Mesendoderm (in vitro differentiated cells): ENCODE results near the gene CDC42EP4. TPM values are rescaled to one million over a fixed set of nuclear protein-coding genes. Genes with fewer than 3 reads are reported as not detected.

Source experiments
- DNase-seq: peaks from one replicate; pipeline ENCODE4 v3.0.0; 2013
- H2AK5ac ChIP-seq: 2 replicates; pipeline ENCODE4 v1.6.1; 2013; ENCODE audit warnings: low read length, inconsistent platforms
- H2BK120ac ChIP-seq: 2 replicates; pipeline ENCODE4 v1.6.1; 2013; ENCODE audit warnings: low read depth, mild to moderate bottlenecking, low read length, moderate library complexity, mixed read lengths
- H2BK15ac ChIP-seq: replicated peaks from 2 replicates; pipeline ENCODE4 v1.6.1; 2013; ENCODE audit warnings: low read depth, mild to moderate bottlenecking, moderate library complexity
- H2BK5ac ChIP-seq: 2 replicates; pipeline ENCODE4 v1.6.1; 2013; ENCODE audit warnings: low read length, inconsistent platforms
- H3K18ac ChIP-seq: 2 replicates; pipeline ENCODE4 v1.6.1; 2013; ENCODE audit warnings: mild to moderate bottlenecking, low read length, mixed read lengths
- H3K23ac ChIP-seq: one replicate; pipeline ENCODE4 v1.6.1; 2013; ENCODE audit warnings: low read length
- H3K27ac ChIP-seq: 2 replicates; pipeline ENCODE4 v1.5.1; 2013; ENCODE audit warnings: low read depth, mild to moderate bottlenecking, inconsistent platforms, low read length, moderate library complexity
- H3K27me3 ChIP-seq: 2 replicates; pipeline ENCODE4 v1.6.1; 2013; ENCODE audit warnings: low read length, control low read depth, mild to moderate bottlenecking, inconsistent platforms; ENCODE audit not compliant: insufficient read depth, poor library complexity
- H3K36me3 ChIP-seq: 2 replicates; pipeline ENCODE4 v1.6.1; 2013; ENCODE audit warnings: low read length, inconsistent platforms; ENCODE audit not compliant: control insufficient read depth, insufficient read depth
- H3K4ac ChIP-seq: one replicate; pipeline ENCODE4 v1.6.1; 2013; ENCODE audit warnings: low read depth, mild to moderate bottlenecking, low read length, moderate library complexity
- H3K4me1 ChIP-seq: 2 replicates; pipeline ENCODE4 v1.6.1; 2013; ENCODE audit warnings: low read depth, low read length, inconsistent platforms; ENCODE audit not compliant: control insufficient read depth
- H3K4me2 ChIP-seq: 2 replicates; pipeline ENCODE4 v1.6.1; 2013; ENCODE audit warnings: low read length
- H3K4me3 ChIP-seq: 2 replicates; pipeline ENCODE4 v1.5.1; 2013; ENCODE audit warnings: mild to moderate bottlenecking, low read length
- H3K56ac ChIP-seq: one replicate; pipeline ENCODE4 v1.6.1; 2013; ENCODE audit warnings: low read length
- H3K79me1 ChIP-seq: 2 replicates; pipeline ENCODE4 v1.6.1; 2013; ENCODE audit warnings: low read length, inconsistent platforms
- H3K79me2 ChIP-seq: 2 replicates; pipeline ENCODE4 v1.6.1; 2013; ENCODE audit warnings: mild to moderate bottlenecking, low read length; ENCODE audit not compliant: control insufficient read depth, insufficient read depth
- H3K9ac ChIP-seq: 2 replicates; pipeline ENCODE4 v1.6.1; 2013; ENCODE audit warnings: low read length, inconsistent platforms
- H4K5ac ChIP-seq: one replicate; pipeline ENCODE4 v1.6.1; 2013; ENCODE audit warnings: low read length
- H4K8ac ChIP-seq: one replicate; pipeline ENCODE4 v1.6.1; 2013; ENCODE audit warnings: low read depth, mild to moderate bottlenecking, control low read depth, low read length, moderate library complexity
- WGBS: extraction: QIAGEN DNeasy Blood & Tissue Kit; methylation state at CpG from one replicate; pipeline ENCODE4 v1.1.7; 2013; ENCODE audit warnings: low lambda C conversion rate, missing lambda C conversion rate; ENCODE audit not compliant: insufficient coverage; ENCODE audit errors: extremely low coverage; 5-methylcytosine and 5-hydroxymethylcytosine counted together
- polyA plus RNA-seq, 2 experiments: library from polyadenylated mRNA; stranded (reverse); fragments of 200-250 nt; gene quantifications; one replicate each; pipeline ENCODE4 v1.2.3, GENCODE V29; 2013

The CDC42EP4 gene, protein sequence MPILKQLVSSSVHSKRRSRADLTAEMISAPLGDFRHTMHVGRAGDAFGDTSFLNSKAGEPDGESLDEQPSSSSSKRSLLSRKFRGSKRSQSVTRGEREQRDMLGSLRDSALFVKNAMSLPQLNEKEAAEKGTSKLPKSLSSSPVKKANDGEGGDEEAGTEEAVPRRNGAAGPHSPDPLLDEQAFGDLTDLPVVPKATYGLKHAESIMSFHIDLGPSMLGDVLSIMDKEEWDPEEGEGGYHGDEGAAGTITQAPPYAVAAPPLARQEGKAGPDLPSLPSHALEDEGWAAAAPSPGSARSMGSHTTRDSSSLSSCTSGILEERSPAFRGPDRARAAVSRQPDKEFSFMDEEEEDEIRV
- polyA plus RNA-seq (2013, experiment 1 of 2), result 5.7 TPM
- 5.1 TPM for polyA plus RNA-seq (2013, experiment 2 of 2)

DNA sequence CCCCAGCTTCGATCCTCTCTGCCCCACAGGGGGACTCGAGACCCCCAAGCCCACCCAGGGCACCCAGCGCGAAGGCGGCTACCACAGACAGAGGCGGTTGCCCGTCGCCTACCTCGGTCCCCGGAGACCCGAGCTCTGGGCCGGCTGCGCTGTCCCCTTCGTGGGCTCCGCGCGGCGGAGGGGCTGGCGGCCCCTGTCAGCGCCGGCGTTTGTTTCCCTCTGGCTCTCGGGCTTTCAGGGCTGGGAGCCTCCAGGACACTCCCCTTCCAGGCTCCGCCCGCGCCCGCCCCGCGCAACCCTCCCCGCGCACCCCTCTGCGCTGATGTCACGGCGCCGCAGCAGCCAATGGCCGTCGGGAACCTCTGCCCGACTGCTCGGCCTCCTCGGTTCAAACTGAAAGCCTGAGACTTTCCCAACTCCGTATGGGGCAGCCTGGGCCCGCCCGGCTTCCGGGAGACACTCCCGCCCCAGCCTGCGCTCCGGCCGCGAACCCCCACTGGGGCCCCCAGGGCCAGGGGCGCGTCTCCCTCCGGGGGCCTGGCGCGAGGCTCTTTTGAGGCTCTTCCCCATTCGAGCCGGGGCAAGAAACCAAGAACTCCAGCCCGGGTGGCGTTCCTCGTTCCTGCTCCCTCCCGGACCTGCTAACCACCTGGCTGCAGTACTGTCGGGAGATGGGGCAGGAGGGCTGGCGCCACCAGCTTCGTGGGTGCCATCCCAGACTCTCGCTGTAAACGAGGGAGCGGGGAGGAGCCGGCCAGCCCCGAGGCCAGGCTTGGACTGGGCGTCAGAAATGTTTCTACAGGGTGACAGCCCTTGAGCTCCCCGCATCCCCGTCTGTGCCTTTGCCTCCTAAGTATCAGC is at the start of gene CDC42EP4:
CDC42EP4 (minus strand) TSS at position 221 of the 861 bp plus-strand sequence. CDS start 25,501 bp downstream, outside the sequence.
- Histone ChIP-seq H4K5ac (no peak within 1 kb of the TSS), H3K4me3 (peak within 1 kb of the TSS; percentile 93), H3K4me1 (peaks cover 22% of the 10 kb centered on the region), H3K36me3 (no peaks in the 10 kb centered on the region), H3K23ac (peak within 1 kb of the TSS; percentile 57), H4K8ac (no peak within 1 kb of the TSS), H3K9ac (peak within 1 kb of the TSS; percentile 97), H3K27me3 (no peaks in the 10 kb centered on the region), H2AK5ac (no peak within 1 kb of the TSS), H3K56ac (peak within 1 kb of the TSS; percentile 98), H3K27ac (peak within 1 kb of the TSS; percentile 84), H2BK5ac (peak within 1 kb of the TSS; percentile 54), H3K4me2 (peak within 1 kb of the TSS; percentile 84), H2BK120ac (no peak within 1 kb of the TSS), H3K4ac (peak within 1 kb of the TSS; percentile 73), H3K18ac (peak within 1 kb of the TSS; percentile 96), H3K79me1 (peaks cover 14% of the 10 kb centered on the region), H2BK15ac (no peak within 1 kb of the TSS), H3K79me2 (peaks cover 21% of the 10 kb centered on the region)
- WGBS, result no CpG with 5 or more reads among the region's 71 CpGs
- peak; percentile 97 for DNase-seq

DNA sequence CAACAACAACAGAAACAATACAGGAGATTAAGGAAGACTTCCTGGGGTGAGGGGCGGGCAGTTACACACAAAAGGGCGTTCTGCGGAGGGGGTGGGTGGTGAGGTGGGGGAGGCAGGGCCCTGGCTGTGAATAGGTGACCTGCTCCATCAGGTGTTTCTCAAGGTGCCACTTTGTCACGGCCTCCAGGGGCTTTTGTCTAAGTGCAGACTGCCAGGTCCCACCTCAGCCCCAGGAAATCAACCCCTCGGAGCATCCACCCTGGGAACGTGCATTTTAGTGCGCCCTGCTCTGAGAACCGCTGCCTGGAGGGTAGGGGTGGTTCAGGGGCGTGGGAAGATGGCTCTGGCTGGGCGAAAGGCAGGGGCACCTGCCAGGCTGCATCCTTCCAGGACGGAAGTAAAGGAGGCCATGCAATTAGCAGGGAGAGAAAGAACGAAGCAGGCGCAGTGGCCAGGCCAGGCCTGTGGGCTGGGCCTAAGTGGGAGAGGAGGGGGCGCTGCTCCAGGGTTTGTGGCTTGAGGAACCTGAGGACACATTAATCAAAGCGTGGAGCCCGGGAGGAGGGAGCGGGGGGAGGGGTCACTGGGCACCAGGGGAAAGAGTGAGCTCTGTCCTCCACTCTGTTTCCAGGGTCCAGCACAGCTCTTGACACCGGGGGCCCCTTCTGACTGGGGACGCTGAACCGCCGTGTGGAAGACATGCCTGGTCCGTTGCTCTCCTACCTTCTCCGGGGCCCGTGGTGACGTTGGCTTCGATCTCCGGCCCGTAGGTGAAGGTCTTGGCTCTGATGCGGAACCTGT is 49.4 kb upstream of the CDC42EP4 start:
- H3K23ac ChIP-seq, result peak overlapping the region; percentile 85
- H2BK120ac ChIP-seq, result no peak overlapping the region
- no peak overlapping the region for H4K5ac ChIP-seq
- peak overlapping the region; percentile 33 for H3K18ac ChIP-seq
- no peaks in the 10 kb centered on the region for H3K79me2 ChIP-seq
- peak overlapping the region; percentile 1 for H3K4ac ChIP-seq
- peak overlapping the region; percentile 43 for H2BK5ac ChIP-seq
- DNase-seq, result peak; percentile 74
- peak overlapping the region; percentile 73 for H3K56ac ChIP-seq
- peak overlapping the region; percentile 10 for H3K9ac ChIP-seq
- no peak overlapping the region for H4K8ac ChIP-seq
- H3K4me3 ChIP-seq, result no peak overlapping the region
- no peaks in the 10 kb centered on the region for H3K27me3 ChIP-seq
- peaks cover 12% of the 10 kb centered on the region for H3K4me1 ChIP-seq
- H2BK15ac ChIP-seq, result no peak overlapping the region
- H3K4me2 ChIP-seq, result peak overlapping the region; percentile 19
- H3K27ac ChIP-seq, result peak overlapping the region; percentile 23
- H3K79me1 ChIP-seq, result no peaks in the 10 kb centered on the region
- no CpG with 5 or more reads among the region's 29 CpGs for WGBS
- peak overlapping the region; percentile 64 for H2AK5ac ChIP-seq
- no peaks in the 10 kb centered on the region for H3K36me3 ChIP-seq

DNA sequence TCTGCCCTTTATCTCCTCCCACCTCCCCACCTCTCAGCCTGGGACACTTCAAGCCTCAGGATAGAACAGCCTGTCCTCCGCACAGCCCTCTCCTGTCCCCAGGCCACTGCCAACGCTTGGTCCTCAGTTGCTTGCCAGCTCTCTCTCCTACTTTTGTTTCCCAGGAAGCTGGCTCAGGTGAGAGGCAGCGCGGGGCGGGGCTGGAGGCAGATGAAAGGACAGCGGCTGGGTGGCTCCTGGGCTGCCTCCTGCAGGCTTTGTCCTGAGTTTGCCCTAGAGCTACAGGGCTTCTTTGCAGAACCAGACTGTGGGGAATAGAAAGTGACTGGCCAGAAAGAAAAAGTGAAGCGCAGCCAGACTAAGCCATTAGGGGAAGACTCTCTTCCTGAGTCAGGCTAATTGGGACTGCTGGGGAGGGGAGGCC is 48.2 kb upstream of the CDC42EP4 start:
- Histone ChIP-seq H4K8ac (no peak overlapping the region), H2BK15ac (no peak overlapping the region), H3K27ac (peak overlapping the region; percentile 30), H2BK120ac (no peak overlapping the region), H3K18ac (no peak overlapping the region), H3K27me3 (no peaks in the 10 kb centered on the region), H3K79me2 (no peaks in the 10 kb centered on the region), H3K79me1 (no peaks in the 10 kb centered on the region), H3K9ac (peak overlapping the region; percentile 18), H2BK5ac (no peak overlapping the region), H3K4me2 (no peak overlapping the region), H3K36me3 (no peaks in the 10 kb centered on the region), H3K4me1 (peaks cover 12% of the 10 kb centered on the region), H4K5ac (no peak overlapping the region), H2AK5ac (peak overlapping the region; percentile 83), H3K56ac (peak overlapping the region; percentile 64), H3K4ac (no peak overlapping the region), H3K23ac (no peak overlapping the region), H3K4me3 (no peak overlapping the region)
- DNase-seq, result peak; percentile 95
- WGBS, result no CpG with 5 or more reads among the region's 7 CpGs

DNA sequence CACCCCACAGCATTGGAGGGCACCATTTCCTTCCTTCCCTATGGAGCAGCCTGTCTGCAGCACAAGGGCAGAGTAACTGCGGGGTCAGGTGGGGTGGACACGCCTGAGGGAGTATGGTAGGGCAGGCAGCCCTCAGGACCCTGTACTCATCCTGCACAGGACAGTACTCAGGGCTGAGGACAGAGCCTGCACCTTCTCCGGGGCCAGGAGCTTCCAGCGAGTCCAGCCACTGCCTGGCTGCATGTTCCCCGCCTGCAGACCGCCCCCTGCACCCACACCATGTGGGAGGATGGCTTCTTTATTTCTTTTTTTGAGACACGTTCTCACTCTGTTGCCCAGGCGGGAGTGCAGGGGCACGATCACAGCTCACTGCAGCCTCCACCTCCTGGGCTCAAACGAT is 47.6 kb upstream of the CDC42EP4 start:
- Histone ChIP-seq H2BK120ac (no peak overlapping the region), H3K18ac (no peak overlapping the region), H2BK5ac (no peak overlapping the region), H3K4me3 (no peak overlapping the region), H4K8ac (no peak overlapping the region), H3K4me2 (no peak overlapping the region), H4K5ac (no peak overlapping the region), H3K4me1 (peaks cover 12% of the 10 kb centered on the region), H3K79me2 (no peaks in the 10 kb centered on the region), H3K27ac (no peak overlapping the region), H3K56ac (peak overlapping the region; percentile 47), H3K27me3 (no peaks in the 10 kb centered on the region), H3K36me3 (no peaks in the 10 kb centered on the region), H3K9ac (no peak overlapping the region), H3K23ac (no peak overlapping the region), H2BK15ac (no peak overlapping the region), H3K4ac (no peak overlapping the region), H2AK5ac (no peak overlapping the region), H3K79me1 (no peaks in the 10 kb centered on the region)
- no CpG with 5 or more reads among the region's 10 CpGs for WGBS
- DNase-seq, result no peak

DNA sequence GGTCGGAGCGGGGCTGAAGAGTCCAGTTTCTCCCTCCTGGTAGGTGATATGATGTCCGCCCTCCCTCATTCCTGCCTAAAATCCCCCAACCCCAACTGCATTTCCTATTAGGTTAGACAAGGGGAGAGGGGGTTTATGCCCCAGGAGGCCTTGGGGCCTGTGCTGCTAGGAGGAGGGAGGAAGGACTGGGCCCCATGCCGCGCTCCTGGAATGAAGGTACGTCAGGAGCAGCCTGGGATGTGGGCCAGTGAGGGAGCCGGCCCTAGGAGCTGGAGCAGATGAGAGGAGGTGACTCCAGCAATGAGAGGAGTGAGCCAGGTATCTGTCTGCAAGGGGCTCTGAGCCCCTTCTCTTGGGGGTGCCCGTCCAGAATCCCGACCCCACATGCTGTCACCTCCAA is 46.9 kb upstream of the CDC42EP4 start:
- Histone ChIP-seq H2BK5ac (no peak overlapping the region), H3K23ac (no peak overlapping the region), H3K4me2 (no peak overlapping the region), H4K8ac (no peak overlapping the region), H2BK15ac (no peak overlapping the region), H3K79me2 (no peaks in the 10 kb centered on the region), H3K9ac (no peak overlapping the region), H3K27ac (no peak overlapping the region), H3K27me3 (no peaks in the 10 kb centered on the region), H4K5ac (no peak overlapping the region), H2BK120ac (no peak overlapping the region), H3K56ac (peak overlapping the region; percentile 2), H2AK5ac (no peak overlapping the region), H3K36me3 (no peaks in the 10 kb centered on the region), H3K79me1 (no peaks in the 10 kb centered on the region), H3K18ac (no peak overlapping the region), H3K4me1 (peaks cover 12% of the 10 kb centered on the region), H3K4ac (no peak overlapping the region), H3K4me3 (no peak overlapping the region)
- WGBS, result no CpG with 5 or more reads among the region's 9 CpGs
- DNase-seq, result no peak
